ENCODE measurements around the gene BST2. TPM values are rescaled to one million over a fixed set of nuclear protein-coding genes. Genes with fewer than 3 reads are reported as not detected.
A peak's percentile ranks its signal among the peaks of the same experiment; 100 is the strongest.

BST2 gene
- total and polyA plus RNA-seq, 2 of the 8 experiments (the other 6 are each of a cell fraction or from before 2014, with no cell fraction given) = 18.1 to 72.8 TPM

- TF ChIP-seq, protein P1, sequence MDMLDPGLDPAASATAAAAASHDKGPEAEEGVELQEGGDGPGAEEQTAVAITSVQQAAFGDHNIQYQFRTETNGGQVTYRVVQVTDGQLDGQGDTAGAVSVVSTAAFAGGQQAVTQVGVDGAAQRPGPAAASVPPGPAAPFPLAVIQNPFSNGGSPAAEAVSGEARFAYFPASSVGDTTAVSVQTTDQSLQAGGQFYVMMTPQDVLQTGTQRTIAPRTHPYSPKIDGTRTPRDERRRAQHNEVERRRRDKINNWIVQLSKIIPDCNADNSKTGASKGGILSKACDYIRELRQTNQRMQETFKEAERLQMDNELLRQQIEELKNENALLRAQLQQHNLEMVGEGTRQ (IDR thresholded peaks at IDR 0.05; ENCODE audit: low read length) = peak; percentile 56
Observed at GRCh38 chr19:17385878-17386611, 19.4 kb downstream of the BST2 start (continued).

Measured in H1 (cell line).